ENCODE data around the gene TDRD1. TPM values are rescaled to one million over a fixed set of nuclear protein-coding genes. Genes with fewer than 3 reads are reported as not detected.

Gene TDRD1
- polyA plus RNA-seq, 3 donors: 0.04 TPM; not detected in 2

Other genes with a start within 250 kb of the TDRD1 start
- under 1 TPM; 0.06 to 0.10 (median 0.07) TPM for gene ADRB1, start 135.5 kb upstream of the TDRD1 start, polyA plus RNA-seq (ENCODE audit: insufficient read length in 3 of 3)
- gene CCDC186, start 5.2 kb upstream of the TDRD1 start, polyA plus RNA-seq (ENCODE audit: insufficient read length in 3 of 3): 10 to 100 TPM; 23.0 to 25.1 (median 24.1) TPM
- 1 to 10 TPM; 1.6 to 2.1 (median 1.7) TPM for gene VWA2, start 59.9 kb downstream of the TDRD1 start, polyA plus RNA-seq (ENCODE audit: insufficient read length in 3 of 3)
- 10 to 100 TPM; 42.2 to 48.0 (median 44.4) TPM for gene AFAP1L2, start 225.1 kb downstream of the TDRD1 start, polyA plus RNA-seq (ENCODE audit: insufficient read length in 3 of 3)

Data from right renal cortex interstitium (tissue), 3 donors.